K562 (cell line): ENCODE measurements around the gene RASL12. TPM values are rescaled to one million over a fixed set of nuclear protein-coding genes. Genes with fewer than 3 reads are reported as not detected.

Source experiments
- ATAC-seq: fragments of 200-7000 bp; cut with Tn5 transposase; 3 replicates; pipeline ENCODE4 v1.9.1; 2020; ENCODE audit warnings: moderate library complexity
- BruUV-seq: library from RNA; stranded (reverse); fragments of 400-500 nt; replicated peaks from 2 replicates; lab custom pipeline; 2021; lab: Mats Ljungman, UMichigan
- CTCF ChIA-PET: fragments of 300-600 bp; formaldehyde crosslinking; extraction: SDS; loops from one replicate; lab custom pipeline; 2021; ENCODE audit warnings: low intra/inter-chr PET ratio; lab: Yijun Ruan, JAX
- POLR2A ChIA-PET: fragments of 300-600, 350-650 bp; sonication (Branson Sonifier 250); formaldehyde crosslinking; extraction: SDS; loops from one replicate; lab custom pipeline; 2021; ENCODE audit warnings: antibody characterized with exemption, inconsistent platforms; lab: Yijun Ruan, JAX
- DNase-seq, 4 experiments: peaks; one replicate each; pipeline versions ENCODE4 v3.0.0 to v3.0.0-alpha.2; 2011 to 2018; ENCODE audit warnings: low spot score in 3 of 4, mixed read lengths in 3 of 4; ENCODE audit errors: extremely low read depth in 1 of 4
- FAIRE-seq: peaks from 2 replicates; lab custom pipeline; 2011; peaks lifted over from hg19 to GRCh38; lab: Jason Lieb, UNC
- H2AFZ ChIP-seq: 2 replicates; pipeline ENCODE4 v1.6.0; 2011; ENCODE audit warnings: low read depth, low read length, control low read depth, inconsistent platforms
- H3K27ac ChIP-seq: fragments of 200-600 bp; 3 replicates; pipeline ENCODE4 v1.8.0; 2011; ENCODE audit warnings: low read depth, mild to moderate bottlenecking, control low read depth, inconsistent platforms, low read length, moderate library complexity, mixed read lengths; ENCODE audit errors: extremely low read depth
- H3K27me3 ChIP-seq, 2 experiments: fragments of 300-600 bp in 1 of 2; 2 replicates in 1 of 2; 3 replicates in 1 of 2; pipeline versions ENCODE4 v1.6.0 to v1.8.0; 2011; ENCODE audit warnings: inconsistent platforms in 2 of 2, low read length in 2 of 2, mild to moderate bottlenecking in 1 of 2, mixed read lengths in 1 of 2, moderate library complexity in 1 of 2; ENCODE audit not compliant: control insufficient read depth in 2 of 2, insufficient read depth in 2 of 2
- H3K36me3 ChIP-seq: fragments of 300-600 bp; 3 replicates; pipeline ENCODE4 v1.8.0; 2011; ENCODE audit warnings: mild to moderate bottlenecking, low read length, inconsistent platforms; ENCODE audit not compliant: control insufficient read depth, insufficient read depth
- H3K4me1 ChIP-seq, 2 experiments: fragments of 200-600 bp in 1 of 2; replicated peaks in 1 of 2; 2 replicates in 1 of 2; 3 replicates in 1 of 2; pipeline versions ENCODE4 v1.5.1 to v1.8.0; 2011; ENCODE audit warnings: inconsistent platforms in 2 of 2, low read length in 2 of 2, mild to moderate bottlenecking in 1 of 2, mixed read lengths in 1 of 2, moderate library complexity in 1 of 2; ENCODE audit not compliant: control insufficient read depth in 2 of 2, insufficient read depth in 2 of 2
- H3K4me2 ChIP-seq: 2 replicates; pipeline ENCODE4 v1.6.1; 2011; ENCODE audit warnings: low read length, control low read depth, inconsistent platforms, mixed read lengths; ENCODE audit not compliant: insufficient read depth
- H3K4me3 ChIP-seq: fragments of 200-600 bp; sonication (generic), shearing (Covaris generic); 2 replicates; pipeline ENCODE4 v1.5.1; 2016; ENCODE audit warnings: control low read depth, inconsistent platforms
- H3K79me2 ChIP-seq: fragments of 200-600 bp; 3 replicates; pipeline ENCODE4 v1.8.0; 2011; ENCODE audit warnings: low read length, inconsistent platforms; ENCODE audit not compliant: control insufficient read depth, insufficient read depth
- H3K9ac ChIP-seq, 2 experiments: 2 replicates each; pipeline versions ENCODE4 v1.6.0 to v1.6.1; 2011; ENCODE audit warnings: low read depth in 2 of 2, low read length in 2 of 2, control low read depth in 1 of 2, inconsistent platforms in 1 of 2, mild to moderate bottlenecking in 1 of 2, mixed read lengths in 1 of 2; ENCODE audit not compliant: insufficient read depth in 1 of 2
- H3K9me1 ChIP-seq: one replicate; pipeline ENCODE4 v1.6.0; 2011; ENCODE audit warnings: inconsistent platforms, mild to moderate bottlenecking, low read length, moderate library complexity; ENCODE audit not compliant: control insufficient read depth, insufficient read depth
- H3K9me3 ChIP-seq: replicated peaks from 2 replicates; pipeline ENCODE4 v1.5.1; 2011; ENCODE audit warnings: low read depth, low read length, inconsistent platforms; ENCODE audit not compliant: control insufficient read depth, insufficient read depth
- H4K20me1 ChIP-seq: replicated peaks from 2 replicates; pipeline ENCODE4 v1.6.1; 2011; ENCODE audit warnings: low read length, inconsistent platforms, mixed read lengths; ENCODE audit not compliant: control insufficient read depth, insufficient read depth
- CREB3L1 ChIP-seq: fragments of 450-650 bp; IDR thresholded peaks from 2 replicates; pipeline ENCODE4 v1.6.1; 2014; ENCODE audit warnings: low read depth, mild to moderate bottlenecking, moderate library complexity, borderline replicate concordance
- FOSL1 ChIP-seq: fragments of 200-800 bp; sonication (Bioruptor generic); conservative IDR thresholded peaks from 2 replicates; pipeline ENCODE4 v1.6.1; 2016; ENCODE audit warnings: missing genetic modification characterization, missing compliant biosample characterization
- KLF10 ChIP-seq: fragments of 250-450 bp; sonication (Bioruptor Pico); IDR thresholded peaks from 2 replicates; pipeline ENCODE4 v1.6.1; 2021; ENCODE audit warnings: matching md5 sums
- MED1 ChIP-seq: sonication (generic); formaldehyde crosslinking; IDR thresholded peaks from 2 replicates; pipeline ENCODE4 v1.8.1; 2023; ENCODE audit warnings: missing genetic modification reagents, borderline replicate concordance
- MXI1 ChIP-seq: IDR thresholded peaks from 2 replicates; pipeline ENCODE4 v1.6.1; 2011; ENCODE audit warnings: low read depth, mild to moderate bottlenecking, improper control_type of control experiment, low read length
- PCBP2 ChIP-seq: fragments of 200-400 bp; formaldehyde crosslinking; IDR thresholded peaks from 2 replicates; pipeline ENCODE4 v1.6.1; 2018; ENCODE audit warnings: low read length, low read depth, mild to moderate bottlenecking, moderate library complexity; ENCODE audit not compliant: poor library complexity, severe bottlenecking
- WHSC1 ChIP-seq: IDR thresholded peaks from one replicate; pipeline ENCODE4 v1.6.1; 2012; ENCODE audit warnings: low read length, control low read depth, inconsistent platforms
- ZNF184 ChIP-seq: sonication (generic); formaldehyde crosslinking; IDR thresholded peaks from 2 replicates; pipeline ENCODE4 v1.5.0; 2020; ENCODE audit warnings: missing genetic modification reagents
- ZNF449 ChIP-seq: fragments of 250-450 bp; sonication (Bioruptor Pico); IDR thresholded peaks from 2 replicates; pipeline ENCODE4 v1.8.0; 2022; ENCODE audit warnings: moderate library complexity, mild to moderate bottlenecking, inconsistent platforms
- WGBS: fragments of 100-300 bp; shearing (Covaris generic); methylation state at CpG from one replicate; pipeline ENCODE4 v1.1.6; 2016; ENCODE audit warnings: low coverage, mixed read lengths; ENCODE audit not compliant: insufficient coverage; ENCODE audit errors: missing lambda C conversion rate; 5-methylcytosine and 5-hydroxymethylcytosine counted together
- in situ Hi-C: fragments of 300-500 bp; cut with MboI; formaldehyde crosslinking; loops from 4 replicates; pipeline ENCODE4 v1.15.0; 2018; ENCODE audit warnings: inconsistent platforms, mixed read lengths
- intact Hi-C: fragments of 100-400 bp; cut with micrococcal nuclease; formaldehyde crosslinking; loops from 2 replicates; pipeline ENCODE4 v1.14.2; 2022
- polyA plus RNA-seq, 8 experiments: library from polyadenylated mRNA; depleted of rRNA in 4 of 8; stranded (reverse) in 5 of 8; unstranded in 3 of 8; fragments of >200 nt; fragmentation: Nextera tagmentation in 2 of 8; fragmentation: Illumina TruSeq in 1 of 8; extraction: Ambion mirVana in 2 of 8; extraction: Trizol in 1 of 8; gene quantifications; 2 replicates each; pipeline versions ENCODE4 v1.2.1 to v1.2.3, GENCODE V29; 2011 to 2014; ENCODE audit warnings: inconsistent platforms in 1 of 8, missing spikeins in 1 of 8
- total RNA-seq, 7 experiments: library from RNA; depleted of rRNA in 6 of 7; stranded (reverse); fragments of >200 nt in 6 of 7; fragmentation: Illumina TruSeq in 2 of 7; extraction: Trizol in 2 of 7; gene quantifications; 2 replicates each; pipeline versions ENCODE4 v1.2.1 to v1.2.3, GENCODE V29; 2011 to 2021; ENCODE audit warnings: low replicate concordance in 1 of 7

Gene RASL12
- total and polyA plus RNA-seq, 9 of the 15 experiments (the other 6 are each of a cell fraction or from before 2014, with no cell fraction given), result not detected

DNA sequence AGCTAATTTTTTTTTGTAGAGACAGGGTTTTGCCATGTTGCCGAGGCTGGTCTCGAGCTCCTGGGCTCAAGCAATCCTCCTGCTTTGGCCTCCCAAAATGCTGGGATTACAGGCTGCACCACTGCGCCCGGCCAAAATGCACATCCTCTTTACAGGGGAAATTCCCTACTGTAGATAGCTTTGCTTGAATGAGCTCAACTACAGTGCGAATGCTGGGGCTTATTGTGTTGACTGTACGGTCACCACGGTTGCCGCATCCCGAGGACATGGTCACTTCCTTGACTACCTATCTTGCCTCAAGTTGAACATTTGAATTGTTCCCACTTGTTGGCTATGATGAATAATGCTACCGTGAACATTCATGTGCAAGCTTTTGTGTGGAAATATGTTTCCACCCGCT is 33.1 kb downstream of the RASL12 start:
- H4K20me1 ChIP-seq, result no peaks in the 10 kb centered on the region
- FAIRE-seq (no peak), DNase-seq (no peak), ATAC-seq (no peak)
- WGBS, result 49% methylated on average over 11 of the region's 11 CpGs
- H3K9me1 ChIP-seq, result no peaks in the 10 kb centered on the region
- no peak for TF ChIP-seq KLF10
- no peak for TF ChIP-seq CREB3L1
- TF ChIP-seq MED1 (CRISPR knock-in tag), result no peak
- no peak for TF ChIP-seq PCBP2
- no peak for TF ChIP-seq WHSC1
- no peak for TF ChIP-seq FOSL1 (tag)
- TF ChIP-seq ZNF184 (CRISPR knock-in tag), result no peak
- no peak for TF ChIP-seq MXI1
- TF ChIP-seq ZNF449 (CRISPR knock-in tag), result no peak
- in situ Hi-C loops, result loop anchor here (10.0 kb wide), 1 partner anchor 300 kb away; no protein-coding TSS in a partner anchor
- no peak overlapping the region for H3K4me2 ChIP-seq
- intact Hi-C loops, result loop anchor here (5.0 to 10.0 kb wide), 4 partner anchors 53 to 350 kb away; no protein-coding TSS in a partner anchor
- H3K4me3 ChIP-seq, result no peak overlapping the region
- H3K36me3 ChIP-seq, result no peaks in the 10 kb centered on the region
- no peaks in the 10 kb centered on the region for H3K79me2 ChIP-seq
- POLR2A ChIA-PET, result interaction anchor here (1.4 kb wide), 1 partner anchor 270 kb away, joined by 9 read pairs; the partner anchor contains the start of gene RNU5B-1
- H3K4me1 ChIP-seq, result peaks cover 0 to 3% of the 10 kb centered on the region in 2 experiments; a peak in 2 of 5 replicates
- H3K9ac ChIP-seq, result no peak overlapping the region
- no peaks in the 10 kb centered on the region for H3K9me3 ChIP-seq
- no peak overlapping the region for H3K27ac ChIP-seq
- BruUV-seq, result no TSS peak
- H2AFZ ChIP-seq, result no peak overlapping the region
- CTCF ChIA-PET, result interaction anchor here (2.9 kb wide), 1 partner anchor 51 kb away, joined by 17 read pairs; no protein-coding TSS in a partner anchor
- H3K27me3 ChIP-seq, result peaks cover 0 to 9% of the 10 kb centered on the region in 2 experiments; a peak in 1 of 5 replicates
